ENCODE measurements around the gene DTX3L.

The DTX3L gene

GRCh38 chr3:122564155-122564912, at the start of gene DTX3L, which contains the start of gene PARP9:
TSS of gene DTX3L (plus strand) at chr3:122564338. CDS start at chr3:122564427, 89 bp downstream.
TSS of gene PARP9 (minus strand) at chr3:122564300. CDS start at chr3:122559620, 4,680 bp downstream.
- no peak for FAIRE-seq

- FAIRE-seq = no peak
These were observed 49.1 kb upstream of the DTX3L start for GRCh38 chr3:122515020-122515468.

DNA sequence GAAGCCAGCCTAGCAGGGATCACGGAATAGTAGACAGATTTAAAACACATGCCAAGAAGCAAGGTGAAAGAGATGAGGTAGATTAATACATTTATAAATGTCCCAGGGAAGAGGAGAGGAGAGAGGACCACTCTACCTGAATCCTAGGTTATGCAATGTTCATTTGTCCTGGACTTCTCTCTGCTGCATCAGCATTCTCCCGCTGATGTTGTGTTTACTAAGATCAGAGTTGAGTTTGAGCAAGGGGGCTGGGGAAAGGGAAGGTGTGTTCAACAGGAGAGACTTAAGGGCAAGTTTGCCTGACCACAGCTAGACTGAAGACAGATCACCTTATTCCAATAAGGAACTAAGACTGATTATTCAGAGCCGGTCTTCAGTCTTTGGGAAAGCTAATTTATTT, 48.3 kb upstream of the DTX3L start:
- no peak for FAIRE-seq

- no peak for FAIRE-seq
These were observed 47.2 kb upstream of the DTX3L start for GRCh38 chr3:122516846-122517360.

DNA sequence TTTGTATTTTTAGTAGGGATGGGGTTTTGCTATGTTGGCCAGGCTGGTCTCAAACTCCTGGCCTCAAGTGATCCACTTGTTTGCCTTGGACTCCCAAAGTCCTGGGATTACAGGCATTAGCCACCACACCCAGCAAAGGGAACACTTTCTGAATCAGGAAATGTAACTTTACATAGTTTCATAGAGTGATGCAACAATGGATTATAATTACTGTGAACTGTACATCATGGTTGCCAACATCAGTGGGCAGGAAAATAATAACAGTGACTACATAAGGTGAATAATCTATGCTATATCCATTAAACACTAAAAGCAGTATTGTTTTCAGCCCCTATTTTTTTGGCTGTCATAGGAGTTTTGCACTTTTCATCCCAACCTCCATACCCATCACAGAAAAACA, 44.4 kb upstream of the DTX3L start:
- FAIRE-seq = no peak

DNA sequence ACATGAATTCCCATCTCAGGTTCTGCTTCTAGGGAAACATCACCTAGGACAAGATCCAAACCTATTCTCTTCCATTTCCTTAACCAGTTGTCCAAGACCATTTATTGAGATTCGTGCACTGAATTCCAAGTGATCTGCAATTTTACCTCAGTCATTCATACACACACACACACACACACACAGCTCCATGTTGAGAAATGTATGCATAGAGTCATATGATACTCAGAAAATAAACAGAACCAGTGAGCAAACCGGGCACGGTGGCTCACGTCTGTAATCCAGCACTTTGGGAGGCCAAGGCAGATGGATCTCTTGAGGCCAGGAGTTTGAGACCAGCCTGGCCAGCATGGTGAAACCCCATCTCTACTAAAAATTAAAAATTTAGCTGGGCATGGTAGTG, 43.3 kb upstream of the DTX3L start:
- no peak for FAIRE-seq

GRCh38 chr3:122523317-122523716, 40.8 kb upstream of the DTX3L start:
- FAIRE-seq = no peak

GRCh38 chr3:122530164-122530563, 34.0 kb upstream of the DTX3L start:
- no peak for FAIRE-seq

- FAIRE-seq = no peak
These were observed 30.7 kb upstream of the DTX3L start for GRCh38 chr3:122533480-122533879.

GRCh38 chr3:122533931-122534334, 30.2 kb upstream of the DTX3L start:
- FAIRE-seq = no peak

GRCh38 chr3:122535964-122536631, 28.0 kb upstream of the DTX3L start:
- FAIRE-seq = no peak

DNA sequence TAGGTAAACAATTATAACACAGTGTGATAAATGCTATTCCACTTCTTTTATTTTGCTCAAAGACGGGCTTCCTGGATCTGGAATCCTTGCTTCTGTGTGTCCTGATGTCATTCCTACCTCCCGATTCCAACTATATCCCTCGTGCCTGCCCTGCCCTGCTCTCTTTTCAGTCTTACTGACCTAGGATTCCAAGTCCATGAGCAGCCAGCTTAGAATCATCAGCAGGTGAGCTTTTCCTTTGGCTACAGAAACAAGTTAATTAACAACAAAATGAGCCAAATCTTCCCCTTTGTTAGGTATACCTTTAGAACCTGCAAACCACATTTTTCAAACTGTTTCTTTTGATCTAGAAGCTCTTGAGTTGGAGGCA, 27.5 kb upstream of the DTX3L start:
- no peak for FAIRE-seq

DNA sequence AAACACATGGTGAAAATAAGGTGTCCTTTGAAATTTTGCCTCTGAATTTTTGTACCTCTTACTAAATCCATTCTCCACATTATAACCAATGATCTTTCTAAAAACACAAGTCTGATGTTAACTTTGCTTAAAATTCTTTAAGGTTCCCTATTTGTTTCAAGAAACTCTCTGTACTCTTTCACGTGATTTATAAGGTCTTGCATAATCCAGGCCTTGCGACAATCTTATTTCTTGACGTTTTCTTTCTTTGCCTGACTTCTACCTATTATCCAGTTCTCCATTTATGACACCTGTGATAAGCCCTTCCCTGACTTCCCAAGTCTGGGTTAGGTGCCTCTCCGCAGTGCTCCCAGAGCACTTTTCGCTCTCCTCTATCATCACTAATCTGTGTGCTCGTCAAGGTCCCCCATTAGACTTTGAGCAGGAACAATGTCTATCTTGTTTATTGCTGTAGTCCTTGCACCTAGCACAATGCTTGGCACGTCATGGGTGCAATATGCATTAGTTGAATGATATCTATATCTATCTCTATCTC, 25.1 kb upstream of the DTX3L start:
- FAIRE-seq = no peak

DNA sequence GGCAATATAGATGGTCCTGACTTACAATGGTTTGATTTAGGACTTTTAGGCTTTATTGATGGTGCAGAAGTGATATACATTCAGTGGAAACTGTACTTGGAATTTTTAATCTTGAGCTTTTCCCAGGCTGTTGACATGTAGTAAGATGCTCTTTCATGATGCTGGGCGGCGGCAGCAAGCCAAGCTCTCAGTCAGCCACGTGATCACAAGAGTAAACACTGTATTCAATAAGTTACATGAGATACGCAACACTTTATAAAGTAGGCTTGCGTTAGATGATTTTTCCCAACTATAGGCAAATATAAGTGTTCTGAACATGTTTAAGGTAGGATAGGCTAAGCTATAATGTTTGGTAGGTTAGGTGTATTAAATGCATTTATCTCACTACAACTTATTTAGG, 18.0 kb upstream of the DTX3L start:
- no peak for FAIRE-seq

DNA sequence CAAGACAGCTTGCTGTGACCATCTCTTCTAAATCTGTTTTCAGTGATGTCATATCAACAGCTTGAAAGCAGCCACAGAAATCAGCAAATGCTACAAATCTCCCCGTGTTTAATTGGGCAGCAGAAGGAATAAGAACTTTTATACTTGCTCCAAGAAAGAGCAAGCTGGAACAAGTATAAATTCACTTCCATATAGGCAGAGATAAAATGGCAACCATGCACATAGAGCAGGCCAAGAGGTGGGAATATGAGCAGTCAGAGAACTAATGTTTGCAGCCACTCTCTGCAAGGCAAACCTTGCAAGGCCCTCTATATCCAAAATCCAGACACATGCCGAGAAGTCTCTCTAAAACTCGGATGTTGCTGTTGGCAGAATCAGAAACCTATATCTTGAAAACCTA, 16.1 kb upstream of the DTX3L start:
- no peak for FAIRE-seq

DNA sequence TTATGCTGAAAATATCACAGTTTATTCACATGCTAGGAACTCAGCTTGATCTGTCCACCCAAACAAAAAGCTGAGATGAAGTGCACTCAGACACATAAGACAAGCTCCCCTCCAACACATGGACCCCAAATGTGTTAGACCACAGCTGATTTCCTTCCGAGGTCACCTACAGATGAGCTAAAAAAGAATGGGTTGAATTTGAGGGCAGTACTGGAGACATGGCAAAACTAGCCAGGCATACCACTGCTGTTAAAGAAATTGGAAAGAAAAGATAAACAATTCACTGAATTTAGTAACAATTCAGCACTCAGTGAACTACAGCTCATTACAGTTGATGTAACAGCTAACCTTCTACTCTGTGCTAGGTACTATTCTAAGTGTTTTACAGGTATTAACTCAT, 15.5 kb upstream of the DTX3L start:
- FAIRE-seq = no peak

DNA sequence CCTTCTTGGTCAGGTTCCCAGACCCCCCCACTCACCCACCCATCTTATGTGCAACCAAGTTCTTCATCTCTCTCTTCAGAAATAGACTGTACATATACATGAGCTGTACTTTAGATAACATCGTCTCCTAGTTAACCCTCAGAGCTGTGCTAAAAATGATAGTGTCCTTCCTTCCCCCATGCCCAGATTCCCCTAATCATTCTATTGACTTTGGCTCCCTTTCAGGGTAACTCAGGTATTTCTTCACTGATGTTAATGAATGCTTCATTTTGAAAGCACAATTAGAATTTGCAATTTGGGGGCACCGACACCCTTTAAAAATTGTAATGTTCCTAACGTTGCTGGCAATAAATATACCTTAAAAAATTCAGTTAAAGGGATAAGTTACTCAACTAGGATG, 11.0 kb upstream of the DTX3L start:
- FAIRE-seq = no peak

GRCh38 chr3:122555275-122556071, 8.7 kb upstream of the DTX3L start:
- no peak for FAIRE-seq

DNA sequence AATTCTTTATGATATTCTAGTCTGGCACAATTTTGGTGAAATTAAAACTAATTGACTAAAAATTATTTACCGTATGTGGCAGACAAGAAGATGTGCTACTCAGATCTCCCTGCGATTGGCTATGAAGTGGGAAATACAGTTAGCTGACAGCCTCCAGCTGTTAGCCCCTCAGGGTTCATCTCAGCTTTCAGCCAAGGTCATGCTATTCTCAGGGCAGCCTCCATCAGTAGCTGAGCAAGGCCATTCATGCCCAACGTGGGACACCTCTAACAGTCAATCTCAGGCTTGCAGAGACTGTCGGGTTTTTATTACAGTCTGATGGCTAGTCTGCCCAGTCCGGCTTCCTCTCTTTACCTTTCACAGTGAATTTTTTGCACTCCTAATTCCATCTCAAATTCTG, 6.8 kb upstream of the DTX3L start:
- FAIRE-seq = no peak

DNA sequence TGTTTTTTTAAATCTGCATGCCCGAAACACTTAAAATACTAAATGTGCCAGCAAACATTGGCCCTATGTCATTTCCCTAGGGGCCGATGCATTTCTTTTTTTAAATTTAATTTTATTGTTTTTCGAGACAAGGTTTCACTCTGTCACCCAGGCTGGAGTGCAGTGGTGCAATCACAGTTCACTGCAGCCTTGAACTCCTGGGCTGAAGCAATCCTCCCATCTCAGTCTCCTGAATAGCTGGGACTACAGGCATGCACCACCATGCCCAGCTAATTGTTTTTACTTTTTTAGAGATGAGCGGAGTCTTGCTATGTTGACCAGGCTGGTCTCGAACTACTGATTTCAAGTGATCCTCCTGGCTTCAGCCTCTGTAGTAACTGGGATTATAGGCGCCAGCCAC, 5.5 kb upstream of the DTX3L start:
- FAIRE-seq = no peak

DNA sequence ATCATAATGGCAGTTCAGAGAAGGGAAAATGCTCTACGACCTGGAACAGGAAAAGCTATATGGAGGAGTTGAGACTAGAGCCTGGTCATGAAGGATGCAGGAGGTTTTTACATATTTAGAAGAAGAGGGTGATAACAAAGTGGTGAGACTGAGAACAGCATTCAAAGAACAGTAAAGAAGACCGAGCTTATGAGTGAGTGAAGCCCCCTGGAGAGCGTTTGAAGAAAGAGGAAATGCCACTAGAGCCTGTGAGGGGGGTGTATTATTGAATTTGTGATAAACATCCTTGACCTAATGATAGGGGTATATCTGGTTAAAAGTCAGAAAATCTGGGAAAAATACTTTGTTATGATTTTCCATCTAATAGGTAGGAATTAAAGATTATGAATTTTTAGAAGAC, 4.2 kb upstream of the DTX3L start:
- FAIRE-seq = no peak

DNA sequence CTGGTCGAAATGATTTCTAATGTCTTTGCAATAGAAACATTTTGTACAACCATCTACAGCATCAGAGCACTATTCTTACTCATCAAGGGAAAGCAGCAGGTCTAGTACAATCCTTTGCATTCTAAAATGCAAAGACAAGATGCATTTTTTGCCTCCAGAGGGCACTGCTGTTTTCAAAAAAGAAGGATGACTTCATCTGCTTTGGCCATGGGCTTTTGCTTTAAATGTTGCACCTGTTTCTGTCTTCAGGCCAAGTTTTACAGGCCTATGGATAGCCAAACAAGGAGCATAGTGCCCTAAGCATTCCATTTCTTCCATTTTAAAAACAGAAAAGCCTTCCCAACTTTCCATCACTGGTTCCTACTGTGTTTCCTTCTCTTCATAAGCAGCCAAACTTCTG, 3.5 kb upstream of the DTX3L start:
- FAIRE-seq = no peak
